Stromal cell of bone marrow (primary cell): ENCODE results near the gene IGSF10.

ENCODE experiments used
- DNase-seq: peaks from one replicate; pipeline ENCODE4 v3.0.0-alpha.2; 2012; ENCODE audit warnings: low read depth

Gene IGSF10

GRCh38 chr3:151460228-151460627 is 633 bp downstream of the IGSF10 start:
- DNase-seq, result no peak

GRCh38 chr3:151459358-151459757 is 1.5 kb downstream of the IGSF10 start:
- DNase-seq, result no peak

GRCh38 chr3:151456065-151456464 is 4.8 kb downstream of the IGSF10 start:
- no peak for DNase-seq

GRCh38 chr3:151452841-151453240 is 8.0 kb downstream of the IGSF10 start:
- DNase-seq, result no peak

GRCh38 chr3:151452368-151452767 is 8.5 kb downstream of the IGSF10 start:
- DNase-seq, result no peak

- DNase-seq, result no peak
Observed at GRCh38 chr3:151446002-151446340, 14.9 kb downstream of the IGSF10 start.

GRCh38 chr3:151445273-151446001 is 15.4 kb downstream of the IGSF10 start:
- DNase-seq, result peak; percentile 98

- DNase-seq, result no peak
Observed at GRCh38 chr3:151443583-151443982, 17.3 kb downstream of the IGSF10 start.

GRCh38 chr3:151440940-151441339 is 19.9 kb downstream of the IGSF10 start:
- no peak for DNase-seq

- peak; percentile 72 for DNase-seq
Observed at GRCh38 chr3:151439652-151440125, 21.2 kb downstream of the IGSF10 start.

- DNase-seq, result no peak
Observed at GRCh38 chr3:151437906-151438305, 23.0 kb downstream of the IGSF10 start.

GRCh38 chr3:151436675-151437446 is 24.0 kb downstream of the IGSF10 start:
- no peak for DNase-seq

GRCh38 chr3:151434151-151434890 is 26.5 kb downstream of the IGSF10 start:
- peak; percentile 92 for DNase-seq

- no peak for DNase-seq
Observed at GRCh38 chr3:151432616-151433372, 28.1 kb downstream of the IGSF10 start.

- DNase-seq, result no peak
Observed at GRCh38 chr3:151431940-151432339, 28.9 kb downstream of the IGSF10 start.

- DNase-seq, result no peak
Observed at GRCh38 chr3:151430821-151431484, 29.9 kb downstream of the IGSF10 start.

- DNase-seq, result no peak
Observed at GRCh38 chr3:151428386-151428785, 32.5 kb downstream of the IGSF10 start.

GRCh38 chr3:151426341-151426657 is 34.6 kb downstream of the IGSF10 start:
- no peak for DNase-seq

GRCh38 chr3:151425627-151426340 is 35.1 kb downstream of the IGSF10 start:
- no peak for DNase-seq

GRCh38 chr3:151423091-151423490 is 37.8 kb downstream of the IGSF10 start:
- DNase-seq, result no peak

- no peak for DNase-seq
Observed at GRCh38 chr3:151421938-151422337, 38.9 kb downstream of the IGSF10 start.
